Breast epithelium (tissue), 4 donors: ENCODE data around the gene SH2D3C. TPM values are rescaled to one million over a fixed set of nuclear protein-coding genes. Genes with fewer than 3 reads are reported as not detected.

ENCODE experiments used
- DNase-seq, 2 donors: peaks; one replicate each; pipeline ENCODE4 v3.0.0-alpha.2; 2019; ENCODE audit warnings: low spot score in 2 of 2
- H3K27ac ChIP-seq, 2 donors: fragments of 200-600 bp; sonication (generic) in 1 of 2; one replicate each; pipeline ENCODE4 v1.5.1; 2016 to 2019; ENCODE audit warnings: mild to moderate bottlenecking in 1 of 2
- H3K27me3 ChIP-seq, 2 donors: fragments of 200-600 bp; sonication (generic) in 1 of 2; one replicate each; pipeline versions ENCODE4 v1.5.1 to v1.6.0; 2017 to 2019; ENCODE audit warnings: control low read depth in 1 of 2, mild to moderate bottlenecking in 1 of 2
- H3K36me3 ChIP-seq: fragments of 200-600 bp; one replicate; pipeline ENCODE4 v1.5.1; 2019
- H3K4me1 ChIP-seq, 2 donors: fragments of 200-600 bp; sonication (generic); one replicate each; pipeline ENCODE4 v1.5.1; 2016 to 2019; ENCODE audit warnings: control low read depth in 1 of 2
- H3K4me3 ChIP-seq, 3 donors: fragments of 200-600 bp; sonication (generic); 1 replicate in 2 of 3; 2 replicates in 1 of 3; pipeline ENCODE4 v1.5.1; 2016 to 2019; ENCODE audit warnings: mild to moderate bottlenecking in 3 of 3, moderate library complexity in 2 of 3
- H3K9me3 ChIP-seq, 2 donors: fragments of 200-600 bp; sonication (generic) in 1 of 2; one replicate each; pipeline ENCODE4 v1.5.1; 2016 to 2019; ENCODE audit warnings: control low read depth in 1 of 2
- CTCF ChIP-seq, 3 donors: fragments of 450-650 bp; IDR thresholded peaks; one replicate each; pipeline ENCODE4 v1.5.1; 2016 to 2017; ENCODE audit warnings: antibody characterized with exemption in 3 of 3, mild to moderate bottlenecking in 3 of 3, moderate library complexity in 3 of 3
- POLR2A ChIP-seq: fragments of 450-650 bp; IDR thresholded peaks from one replicate; pipeline ENCODE4 v1.6.1; 2016; ENCODE audit warnings: antibody characterized with exemption, mild to moderate bottlenecking, moderate library complexity
- POLR2AphosphoS5 ChIP-seq, 3 donors: sonication (generic); formaldehyde crosslinking; IDR thresholded peaks; one replicate each; pipeline ENCODE4 v1.6.1; 2017; ENCODE audit warnings: antibody characterized with exemption in 3 of 3
- intact Hi-C: fragments of 100-400 bp; cut with DNase I; formaldehyde crosslinking; loops from one replicate; pipeline ENCODE4 v1.15.1; 2023; ENCODE audit warnings: low total_unique reads
- total RNA-seq, 3 donors: library from RNA; depleted of rRNA; stranded (reverse); fragments of >200 nt; gene quantifications; one replicate each; pipeline ENCODE4 v1.1.0, GENCODE V29; 2016

SH2D3C gene
- total RNA-seq, 3 donors from 2014 or later = 6.0 to 15.4 (median 6.9) TPM

DNA sequence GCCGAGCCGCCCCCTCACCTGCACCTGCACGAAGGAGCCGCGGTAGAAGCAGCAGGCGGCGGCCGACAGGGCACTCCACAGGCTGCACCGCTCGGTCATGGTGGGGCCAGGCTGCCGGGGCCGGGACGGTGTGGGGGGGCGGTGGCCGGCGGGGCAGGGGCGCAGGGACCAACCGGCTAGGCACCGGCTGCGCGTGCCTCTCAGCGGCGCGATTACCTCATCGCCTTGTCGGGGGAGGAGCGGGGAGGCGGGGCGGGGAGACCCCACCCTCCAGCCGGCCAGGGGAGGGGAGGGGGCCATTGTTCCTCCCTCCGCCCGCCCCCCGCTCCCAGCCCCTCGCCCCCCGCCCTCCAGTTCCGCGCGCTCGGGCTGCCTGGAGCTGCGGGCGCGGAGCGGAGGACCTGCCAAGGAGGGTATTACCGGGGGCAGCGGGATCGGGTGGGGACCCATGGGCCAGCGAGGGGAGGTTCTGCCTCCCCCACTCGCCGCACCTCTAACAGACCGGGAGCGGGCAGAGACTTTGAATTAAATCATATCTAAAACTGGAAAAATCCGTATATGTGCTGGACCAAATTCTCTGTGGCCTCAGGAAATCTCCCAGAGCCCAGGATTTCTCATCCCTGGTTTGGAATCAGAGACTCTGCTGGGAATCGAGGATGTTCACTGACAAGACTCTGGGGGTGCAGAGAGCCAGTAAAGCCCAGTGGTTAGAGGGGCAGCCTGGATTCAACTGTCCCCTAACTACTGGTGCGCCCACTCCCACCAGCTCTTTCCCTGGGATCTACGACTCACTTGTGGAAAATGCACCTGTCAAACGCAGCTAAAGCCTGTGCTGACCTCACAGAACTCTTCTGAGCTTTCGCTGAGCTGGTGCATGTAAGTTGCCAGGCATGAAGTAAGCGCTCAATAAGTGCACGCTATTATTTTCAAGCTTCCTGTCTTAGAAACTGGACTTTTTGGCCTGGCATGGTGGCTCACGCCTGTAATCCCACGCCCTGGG is 23.1 kb downstream of the SH2D3C start:
- DNase-seq = no peak
- Histone ChIP-seq H3K36me3 (no peaks in the 10 kb centered on the region), H3K4me3 (peak overlapping the region; percentile 1 to 59 (median 26)), H3K27me3 (peaks cover 4 to 31% of the 10 kb centered on the region in 2 donors), H3K27ac (peak overlapping the region in 1 of 2 donors; percentile 55), H3K4me1 (peaks cover 3 to 4% of the 10 kb centered on the region in 2 donors), H3K9me3 (no peaks in the 10 kb centered on the region)
- intact Hi-C loops = no loop called here
- no peak for TF ChIP-seq CTCF (IDR thresholded peaks at IDR 0.05)
- no peak for TF ChIP-seq POLR2AphosphoS5 (IDR thresholded peaks at IDR 0.05)
- no peak for TF ChIP-seq POLR2A

DNA sequence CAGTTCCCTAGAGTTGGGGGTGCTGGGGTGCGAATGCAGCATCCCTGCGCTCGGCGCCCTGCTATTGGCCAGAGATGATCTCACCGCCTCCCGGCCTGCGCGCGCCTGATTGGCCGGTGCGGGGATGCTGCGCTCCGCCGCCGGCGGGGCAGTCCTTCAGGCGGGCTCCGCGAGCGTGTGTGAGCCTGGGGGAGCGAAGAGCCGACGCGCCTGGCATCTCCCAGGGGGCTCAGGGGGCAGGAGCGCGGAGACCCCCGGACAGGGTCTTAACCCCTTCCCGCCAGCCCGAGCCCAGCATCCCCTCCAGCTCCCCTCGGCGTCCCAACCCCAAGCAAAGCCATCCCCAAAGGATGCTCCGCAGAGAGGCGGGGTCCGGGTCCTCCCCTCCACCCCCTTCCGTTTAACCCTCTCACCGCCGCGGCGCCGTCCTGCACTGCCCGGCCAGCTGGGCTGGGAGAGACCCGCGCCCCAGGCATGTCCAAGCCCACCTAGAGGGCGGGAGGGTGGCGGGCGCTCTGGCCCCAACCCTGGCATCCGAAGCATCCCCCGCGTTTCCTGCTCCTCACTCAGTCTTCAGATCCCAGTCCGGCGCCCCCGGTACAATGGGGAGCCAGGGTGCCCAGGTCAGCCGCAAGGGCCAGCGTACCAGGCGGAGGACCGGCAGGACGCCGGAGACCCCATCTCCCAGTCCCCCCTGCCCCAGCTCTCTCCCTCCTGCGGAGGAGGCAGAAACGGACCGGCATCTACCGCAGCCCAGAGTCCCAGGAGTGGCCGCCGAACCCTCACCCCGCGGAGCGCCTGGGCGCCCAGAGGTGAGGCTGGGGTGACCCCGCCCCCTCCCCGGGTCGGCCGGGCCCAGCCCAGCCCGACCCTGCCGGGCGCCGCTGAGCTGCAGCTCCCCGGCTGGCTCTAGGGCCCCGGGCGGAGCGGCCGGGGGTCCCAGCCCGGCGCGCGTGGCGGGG is 24.1 kb downstream of the SH2D3C start:
- no peak for DNase-seq
- Histone ChIP-seq H3K36me3 (no peaks in the 10 kb centered on the region), H3K4me1 (peaks cover 3 to 4% of the 10 kb centered on the region in 2 donors), H3K27ac (peak overlapping the region in 1 of 2 donors; percentile 55), H3K9me3 (no peaks in the 10 kb centered on the region), H3K27me3 (peaks cover 4 to 31% of the 10 kb centered on the region in 2 donors), H3K4me3 (peak overlapping the region in 2 of 3 donors; percentile 26 to 59)
- intact Hi-C loops = no loop called here
- TF ChIP-seq POLR2A (no peak), POLR2AphosphoS5 (IDR thresholded peaks at IDR 0.05) (no peak), CTCF (IDR thresholded peaks at IDR 0.05) (no peak)

- no peak for DNase-seq
- Histone ChIP-seq H3K9me3 (no peaks in the 10 kb centered on the region), H3K4me1 (peaks cover 3 to 4% of the 10 kb centered on the region in 2 donors), H3K4me3 (no peak overlapping the region), H3K36me3 (no peaks in the 10 kb centered on the region), H3K27me3 (peaks cover 4 to 31% of the 10 kb centered on the region in 2 donors), H3K27ac (no peak overlapping the region)
- TF ChIP-seq POLR2A (no peak), CTCF (IDR thresholded peaks at IDR 0.05) (no peak), POLR2AphosphoS5 (IDR thresholded peaks at IDR 0.05) (no peak)
- intact Hi-C loops = no loop called here
Observed at GRCh38 chr9:127753622-127754021, 24.8 kb downstream of the SH2D3C start.

- DNase-seq = no peak
- Histone ChIP-seq H3K4me3 (no peak overlapping the region), H3K4me1 (peaks cover 3 to 4% of the 10 kb centered on the region in 2 donors), H3K27me3 (peaks cover 4 to 31% of the 10 kb centered on the region in 2 donors), H3K27ac (no peak overlapping the region), H3K9me3 (no peaks in the 10 kb centered on the region), H3K36me3 (no peaks in the 10 kb centered on the region)
- TF ChIP-seq CTCF (IDR thresholded peaks at IDR 0.05) = no peak
- intact Hi-C loops = no loop called here
Observed at GRCh38 chr9:127753148-127753547, 25.3 kb downstream of the SH2D3C start.
